HuH-7.5 (cell line): ENCODE measurements around the gene SEMA3B.

ENCODE experiments used
- DNase-seq: peaks from one replicate; pipeline ENCODE4 v3.0.0; 2011; ENCODE audit warnings: low spot score

The SEMA3B gene

GRCh38 chr3:50317300-50317699 is 48.4 kb downstream of the SEMA3B start:
- DNase-seq, result no peak

- DNase-seq, result no peak
Measured at GRCh38 chr3:50318163-50318562, 49.2 kb downstream of the SEMA3B start.

- DNase-seq, result no peak
Measured at GRCh38 chr3:50318615-50319014, 49.7 kb downstream of the SEMA3B start.

- no peak for DNase-seq
Measured at GRCh38 chr3:50319181-50319893, 50.4 kb downstream of the SEMA3B start.

- DNase-seq, result no peak
Measured at GRCh38 chr3:50319894-50320625, 51.1 kb downstream of the SEMA3B start.

GRCh38 chr3:50320853-50321335 is 51.9 kb downstream of the SEMA3B start:
- DNase-seq, result peak; percentile 87

GRCh38 chr3:50321336-50322114 is 52.6 kb downstream of the SEMA3B start:
- peak; percentile 90 for DNase-seq

- no peak for DNase-seq
Measured at GRCh38 chr3:50322115-50322385, 53.1 kb downstream of the SEMA3B start.

- DNase-seq, result no peak
Measured at GRCh38 chr3:50322386-50323091, 53.6 kb downstream of the SEMA3B start, which contains the start of gene HYAL2. HYAL2 (minus strand) TSS chr3:50322745; CDS start chr3:50320489, 2,256 bp downstream.

GRCh38 chr3:50323092-50323600 is 54.2 kb downstream of the SEMA3B start:
- no peak for DNase-seq

- DNase-seq, result no peak
Measured at GRCh38 chr3:50323614-50324199, 54.8 kb downstream of the SEMA3B start.

GRCh38 chr3:50324351-50325112 is 55.6 kb downstream of the SEMA3B start:
- DNase-seq, result peak; percentile 90

- DNase-seq, result no peak
Measured at GRCh38 chr3:50325113-50325480, 56.1 kb downstream of the SEMA3B start.

GRCh38 chr3:50325497-50326181 is 56.7 kb downstream of the SEMA3B start:
- no peak for DNase-seq

GRCh38 chr3:50326182-50326541 is 57.2 kb downstream of the SEMA3B start:
- no peak for DNase-seq

- DNase-seq, result no peak
Measured at GRCh38 chr3:50327129-50327528, 58.2 kb downstream of the SEMA3B start.
